ENCODE measurements around the gene EXOC4.
A peak's percentile ranks its signal among the peaks of the same experiment; 100 is the strongest.
"Not testable (repeated sequence)": the region's sequence is repeated elsewhere in the genome, so short reads cannot be mapped to it uniquely, and the experiment has no call there.

The EXOC4 gene

DNA sequence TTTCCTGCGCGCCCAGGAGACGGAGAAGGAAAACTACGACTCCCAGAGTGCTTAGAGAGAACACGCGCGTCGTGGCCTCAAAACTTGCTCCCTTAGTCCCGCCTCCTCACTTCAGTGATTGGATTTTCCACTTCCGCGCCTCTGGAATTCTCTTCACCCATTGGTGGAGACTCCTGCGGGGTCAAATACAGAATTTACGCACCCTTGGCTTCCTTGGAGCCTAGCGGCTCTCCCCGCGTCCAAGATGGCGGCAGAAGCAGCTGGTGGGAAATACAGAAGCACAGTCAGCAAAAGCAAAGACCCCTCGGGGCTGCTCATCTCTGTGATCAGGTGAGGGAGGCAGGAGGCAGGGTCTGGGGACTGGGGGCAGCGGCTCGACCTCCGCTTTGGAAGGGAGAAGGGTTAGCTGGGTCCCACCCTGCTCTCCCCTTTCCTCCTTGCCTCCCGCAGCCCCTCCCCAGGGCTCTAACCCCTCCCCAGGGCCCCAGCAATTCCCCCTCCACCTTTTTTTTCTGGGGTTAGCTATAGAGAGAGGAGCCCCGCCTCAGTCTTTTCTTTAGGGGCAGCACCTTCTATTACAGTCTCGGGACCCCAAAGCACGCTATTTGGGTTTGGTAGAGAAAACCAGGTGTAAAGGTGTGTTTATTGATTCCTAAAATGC is at the start of gene EXOC4:
Gene EXOC4, plus strand, starts transcription at position 221 of the 661 bp plus-strand sequence.
- DNase-seq: peak; percentile 17 to 98 (median 92)

DNA sequence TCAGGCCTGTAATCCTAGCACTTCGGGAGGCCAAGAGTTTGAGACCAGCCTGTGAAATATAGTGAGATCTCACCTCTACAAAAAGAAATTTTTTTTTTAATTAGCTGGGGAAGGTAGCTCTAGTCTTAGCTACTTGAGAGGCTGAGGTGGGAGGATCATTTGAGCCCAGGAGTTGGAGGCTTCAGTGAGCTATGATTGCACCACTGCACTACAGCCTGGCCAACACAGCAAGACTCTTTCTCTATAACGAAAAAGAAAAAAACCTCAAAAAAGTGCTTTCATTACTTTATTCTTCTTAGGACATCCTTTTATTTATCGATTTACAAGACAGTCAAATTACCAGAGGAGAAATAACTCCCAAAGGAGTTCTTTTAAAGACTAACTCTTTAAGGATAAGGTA is 49.4 kb upstream of the EXOC4 start:
- DNase-seq: no peak

DNA sequence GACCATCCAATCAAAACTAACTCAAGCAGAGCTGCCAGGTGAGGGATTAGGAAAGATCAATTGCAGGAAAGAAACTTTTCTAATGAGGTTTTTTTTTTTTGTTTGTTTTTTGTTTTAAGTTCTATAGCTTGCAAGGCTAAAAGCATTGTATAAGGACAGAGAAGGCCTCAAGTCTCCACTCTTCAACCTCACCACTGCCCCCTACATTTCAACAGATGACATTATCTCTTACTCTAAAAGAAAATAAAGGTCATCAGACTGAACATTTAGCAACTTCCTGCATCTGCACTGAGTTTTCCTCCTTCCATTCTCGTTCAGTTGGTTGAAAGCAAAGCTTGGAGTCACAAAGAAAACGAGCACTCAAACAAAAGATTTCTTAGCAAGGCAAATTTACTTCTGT is 45.2 kb upstream of the EXOC4 start:
- DNase-seq: no peak

DNA sequence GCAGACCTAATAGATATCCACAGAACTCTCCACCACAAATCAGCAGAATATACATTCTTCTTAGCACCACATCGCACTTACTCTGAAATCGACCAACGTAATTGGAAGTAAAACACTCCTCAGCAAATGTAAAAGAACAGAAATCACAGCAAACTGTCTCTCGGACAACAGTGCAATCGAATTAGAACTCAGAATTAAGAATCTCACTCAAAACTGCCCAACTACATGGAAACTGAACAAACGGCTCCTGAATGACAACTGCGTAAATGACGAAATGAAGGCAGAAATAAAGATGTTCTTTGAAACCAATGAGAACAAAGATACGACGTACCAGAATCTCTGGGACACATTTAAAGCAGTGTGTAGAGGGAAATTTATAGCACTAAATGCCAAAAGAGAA is 42.1 kb upstream of the EXOC4 start:
- not testable (repeated sequence) for DNase-seq

DNA sequence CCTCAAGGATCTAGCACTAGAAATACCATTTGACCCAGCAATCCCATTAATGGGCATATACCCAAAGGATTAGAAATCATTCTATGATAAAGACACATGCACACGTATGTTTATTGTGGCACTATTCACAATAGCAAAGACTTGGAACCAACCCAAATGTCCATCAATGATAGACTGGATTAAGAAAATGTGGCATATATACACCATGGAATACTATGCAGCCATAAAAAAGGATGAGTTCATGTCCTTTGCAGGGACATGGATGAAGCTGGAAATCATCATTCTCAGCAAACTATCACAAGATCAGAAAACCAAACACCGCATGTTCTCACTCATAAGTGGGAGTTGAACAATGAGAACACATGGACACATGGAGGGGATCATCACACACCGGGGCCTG is 39.1 kb upstream of the EXOC4 start:
- DNase-seq: not testable (repeated sequence)

DNA sequence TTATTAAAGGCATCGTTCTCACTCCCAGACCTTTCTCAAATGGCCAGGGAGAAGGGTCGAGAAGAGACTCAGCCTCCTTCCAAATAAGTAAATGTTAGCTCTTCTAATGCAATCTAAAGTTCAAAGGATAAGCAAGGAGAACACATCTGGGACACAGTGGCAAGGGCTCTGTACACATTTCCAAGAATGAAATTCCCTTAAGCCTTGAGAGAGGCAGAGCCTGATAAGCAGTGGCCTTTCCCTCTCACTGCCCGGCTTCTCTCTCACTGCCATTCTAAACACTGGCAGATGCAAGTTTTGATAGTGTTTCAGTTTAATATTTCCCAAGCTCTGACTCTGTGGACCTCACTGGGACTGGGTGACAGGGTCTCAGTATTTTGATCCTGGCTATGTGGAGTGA is 35.1 kb upstream of the EXOC4 start:
- no peak for DNase-seq

DNA sequence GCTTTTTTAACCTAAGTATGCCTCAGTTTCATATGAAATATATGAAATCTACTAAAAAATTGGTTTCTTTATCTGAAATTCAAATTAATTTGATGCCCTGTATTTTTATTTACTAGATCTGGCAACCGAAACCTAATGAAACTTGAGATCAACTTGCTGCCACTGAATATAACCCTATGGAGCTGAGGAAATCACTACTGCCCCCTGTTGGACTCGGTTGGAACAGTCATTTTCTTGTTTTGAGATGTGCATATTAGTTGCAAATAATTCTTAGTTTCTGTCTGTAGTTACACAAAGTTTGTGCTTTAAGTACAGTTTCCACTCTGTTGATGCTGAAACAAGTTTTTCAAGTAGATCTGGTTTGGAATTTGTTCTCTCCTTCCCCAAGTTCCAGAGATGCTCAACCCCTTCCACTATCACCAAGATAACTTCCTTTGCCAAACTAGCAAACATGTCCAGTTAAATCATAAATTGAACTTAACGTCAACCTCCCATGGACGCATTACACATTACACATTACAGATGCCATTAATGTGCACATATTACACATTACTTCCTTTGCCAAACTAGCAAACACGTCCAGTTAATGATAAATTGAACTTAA is 22.2 kb upstream of the EXOC4 start:
- peak in 21 of 58 donors; percentile 0 to 46 (median 6) for DNase-seq

DNA sequence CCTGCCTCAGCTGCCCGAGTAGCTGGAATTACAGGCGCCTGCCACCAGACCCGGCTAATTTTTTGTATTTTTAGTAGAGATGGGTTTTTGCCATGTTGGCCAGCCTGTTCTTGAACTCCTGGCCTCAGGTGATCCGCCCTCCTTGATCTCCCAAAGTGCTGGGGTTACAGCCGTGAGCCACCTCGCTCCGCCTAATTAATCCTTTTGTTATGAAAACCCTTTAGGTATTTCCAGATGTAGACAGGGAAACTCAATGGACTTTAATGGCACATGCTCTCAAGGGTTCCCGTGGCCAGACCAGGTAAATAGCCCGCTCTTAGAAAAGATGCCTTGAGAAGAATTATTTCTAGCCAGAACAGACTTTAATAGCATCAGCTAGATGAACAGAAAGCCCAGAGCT is 19.7 kb upstream of the EXOC4 start:
- DNase-seq: no peak

DNA sequence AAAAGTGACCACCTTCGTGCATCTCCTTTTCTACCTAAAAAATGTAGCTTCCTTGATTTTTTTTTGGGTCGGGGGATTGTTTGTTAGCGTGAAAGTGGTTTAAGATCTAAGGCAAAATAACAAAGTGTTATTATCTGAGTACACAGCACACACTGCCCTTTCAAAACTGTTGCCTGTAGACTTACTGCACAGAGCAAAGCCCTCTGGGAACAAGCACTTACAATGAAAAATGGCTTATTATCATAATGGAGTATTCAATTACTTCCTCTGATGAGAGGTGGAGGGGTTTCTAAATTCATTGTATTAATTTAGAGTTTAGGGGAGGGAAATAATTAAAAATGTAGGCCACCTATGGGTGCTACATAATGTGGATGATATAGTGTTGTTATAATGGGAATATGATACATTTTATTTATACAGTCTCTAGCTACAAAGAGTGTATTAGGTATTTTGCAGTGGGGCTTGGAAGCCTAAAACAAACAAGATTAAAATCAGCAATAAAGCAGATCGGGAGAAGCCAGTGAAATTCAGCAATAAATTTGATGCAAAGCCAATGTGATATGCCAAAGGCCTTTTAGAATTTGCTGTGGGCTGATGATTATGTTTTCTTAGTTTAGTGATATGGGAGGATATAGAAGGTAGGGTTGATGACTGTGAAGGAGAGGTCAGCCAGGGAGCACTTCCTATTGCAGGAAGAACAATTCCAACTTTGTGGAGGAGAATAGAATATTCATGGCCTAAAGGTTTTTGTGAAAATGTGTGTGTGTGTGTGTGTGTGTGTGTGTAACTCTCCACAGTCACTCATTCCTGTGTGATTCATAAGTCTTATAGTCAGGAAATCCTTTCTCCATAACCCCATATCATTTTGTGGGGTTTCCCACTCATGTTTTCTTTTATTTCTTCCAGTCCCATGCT is 17.7 kb upstream of the EXOC4 start:
- no peak for DNase-seq

DNA sequence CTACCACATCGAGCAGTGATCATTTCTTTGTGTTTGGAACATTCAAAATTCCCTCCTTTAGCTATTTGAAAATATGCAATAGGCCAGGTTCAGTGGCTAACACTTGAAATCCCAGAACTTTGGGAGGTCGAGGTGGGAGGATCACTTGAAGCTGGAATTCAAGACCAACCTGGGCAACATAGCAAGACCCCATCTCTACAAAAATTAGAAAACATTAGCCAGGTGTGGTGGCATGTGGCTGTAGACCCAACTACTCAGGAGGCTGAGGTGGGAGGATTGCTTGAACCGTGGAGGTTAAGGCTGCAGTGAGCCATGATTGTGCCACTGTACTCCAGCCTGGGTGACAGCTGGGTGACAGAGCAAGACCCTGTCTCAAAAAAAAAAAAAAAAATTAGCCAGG is 15.3 kb upstream of the EXOC4 start:
- DNase-seq: no peak

DNA sequence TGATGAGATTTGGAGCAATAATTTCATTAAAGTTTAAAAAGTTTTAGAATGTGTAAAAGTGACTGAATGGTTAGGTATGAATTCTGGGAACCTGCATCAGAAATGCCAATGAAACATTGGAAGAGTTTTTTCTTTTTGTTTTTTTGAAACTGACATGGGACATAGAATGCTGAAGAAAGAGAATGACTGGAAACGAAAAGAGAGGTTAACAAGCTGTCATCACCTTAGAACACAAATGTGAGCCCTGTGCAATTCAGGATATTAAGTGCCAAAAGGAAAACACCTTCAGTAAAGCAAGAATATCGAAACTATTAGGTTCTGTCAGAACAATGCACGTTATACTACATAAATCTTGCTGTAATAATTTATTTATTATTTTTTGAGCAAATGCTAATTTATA is 12.6 kb upstream of the EXOC4 start:
- DNase-seq: no peak

DNA sequence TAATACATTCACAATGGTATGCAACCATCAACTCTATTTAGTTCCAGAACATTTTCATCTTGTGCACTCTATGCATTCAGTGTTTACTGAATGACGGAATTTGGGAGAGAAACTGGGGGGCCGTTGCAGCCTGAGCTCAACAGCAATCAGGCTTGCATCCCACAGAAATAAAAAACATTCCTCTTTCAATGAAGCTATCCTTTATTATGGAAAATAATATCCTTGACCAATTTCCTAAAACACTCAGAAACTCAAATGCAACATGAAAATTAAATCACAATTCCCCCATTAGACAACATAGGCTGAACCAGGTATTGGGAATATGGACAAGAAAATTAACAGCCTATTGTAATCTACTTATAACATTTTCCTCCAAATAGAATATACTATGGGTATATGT is 6.3 kb upstream of the EXOC4 start:
- no peak for DNase-seq

DNA sequence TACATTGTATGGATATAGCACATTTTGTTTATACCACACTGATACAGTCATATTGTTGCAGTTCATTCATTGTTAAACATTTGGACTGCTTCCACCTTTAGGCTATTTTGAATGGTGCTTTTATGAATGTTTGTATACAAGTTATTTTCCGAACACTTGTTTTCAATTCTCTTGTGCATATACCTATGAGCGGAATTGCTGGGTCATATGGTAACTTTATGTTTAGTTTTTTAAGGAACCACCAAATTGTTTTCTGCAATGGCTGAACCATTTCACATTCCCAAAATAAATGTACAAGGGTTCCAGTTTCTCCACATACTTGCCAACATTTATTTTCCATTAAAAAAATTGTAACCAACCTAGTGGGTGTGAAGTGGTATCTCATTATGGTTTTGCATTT is 4.0 kb upstream of the EXOC4 start:
- no peak for DNase-seq

DNA sequence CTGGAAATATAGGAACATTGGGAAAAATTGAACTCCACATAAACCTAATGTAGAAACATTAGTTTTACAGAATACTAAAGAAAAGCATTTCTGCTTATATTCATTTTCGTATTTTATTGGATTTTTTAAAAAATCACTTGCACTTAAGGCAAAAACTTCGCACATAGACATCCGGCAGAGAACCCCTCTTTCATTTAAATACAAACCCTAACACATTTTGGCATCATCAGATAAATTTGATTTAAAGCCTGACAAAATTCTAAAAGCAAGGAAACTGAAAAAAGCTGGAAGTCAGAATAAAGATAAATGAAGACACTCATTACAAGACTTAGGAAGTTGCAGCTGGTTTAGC is 396 bp upstream of the EXOC4 start:
- no peak for DNase-seq

DNA sequence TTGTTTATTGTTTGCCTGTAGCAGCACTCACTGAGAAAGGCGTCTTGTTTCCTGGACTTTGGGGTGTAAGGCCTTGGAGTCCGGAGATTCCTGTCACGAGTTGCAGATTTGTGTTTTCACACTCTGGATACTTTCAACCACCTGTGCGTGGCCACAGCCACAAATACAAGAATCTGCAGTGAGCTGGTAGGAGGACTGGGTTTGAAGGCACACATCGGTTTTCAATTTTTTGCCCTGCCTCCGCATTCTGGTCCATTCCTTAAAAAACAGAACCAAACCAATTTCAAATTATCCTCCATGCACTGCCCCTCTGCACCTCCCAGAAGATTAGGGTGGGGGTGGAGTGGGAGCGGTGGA is 619 bp downstream of the EXOC4 start:
- DNase-seq: peak in 7 of 58 donors; percentile 0 to 13 (median 5)

DNA sequence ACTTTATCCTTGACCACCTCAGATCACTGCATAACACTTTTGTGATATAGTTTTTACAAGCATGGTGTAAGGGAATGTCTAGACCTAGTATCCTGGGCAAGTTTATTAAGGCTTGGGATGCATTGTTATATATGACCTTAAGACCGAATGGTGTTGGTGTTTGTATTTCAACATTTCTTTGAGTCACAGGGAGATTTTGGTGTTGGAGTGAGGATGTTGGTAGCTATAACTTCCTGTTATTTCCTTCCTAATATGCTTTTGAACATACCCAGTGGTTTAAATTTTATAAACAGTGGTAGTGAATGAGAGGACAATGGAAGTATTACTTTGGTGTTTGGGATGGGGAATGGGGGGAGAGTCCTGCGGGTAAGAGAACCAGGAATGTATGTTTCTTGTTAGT is 2.6 kb downstream of the EXOC4 start:
- no peak for DNase-seq

DNA sequence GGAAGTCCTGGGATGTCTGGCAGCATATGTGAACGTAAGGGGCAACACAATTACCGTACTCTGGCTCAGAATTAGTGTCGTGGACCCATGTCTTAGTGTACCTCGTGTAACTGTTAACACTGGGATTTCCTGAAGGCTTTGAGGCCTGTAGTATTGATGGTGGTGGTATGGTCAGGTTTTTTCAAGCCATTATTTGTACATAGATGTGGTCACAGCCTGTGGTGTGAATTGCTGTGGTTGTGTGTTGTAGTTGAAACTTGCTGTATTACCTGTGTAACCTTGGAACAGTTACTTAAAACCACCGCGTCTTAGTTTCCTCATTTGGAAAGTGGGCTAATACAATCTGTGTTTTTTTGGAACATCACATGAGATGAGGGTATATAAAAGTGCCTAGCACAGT is 5.3 kb downstream of the EXOC4 start:
- no peak for DNase-seq

DNA sequence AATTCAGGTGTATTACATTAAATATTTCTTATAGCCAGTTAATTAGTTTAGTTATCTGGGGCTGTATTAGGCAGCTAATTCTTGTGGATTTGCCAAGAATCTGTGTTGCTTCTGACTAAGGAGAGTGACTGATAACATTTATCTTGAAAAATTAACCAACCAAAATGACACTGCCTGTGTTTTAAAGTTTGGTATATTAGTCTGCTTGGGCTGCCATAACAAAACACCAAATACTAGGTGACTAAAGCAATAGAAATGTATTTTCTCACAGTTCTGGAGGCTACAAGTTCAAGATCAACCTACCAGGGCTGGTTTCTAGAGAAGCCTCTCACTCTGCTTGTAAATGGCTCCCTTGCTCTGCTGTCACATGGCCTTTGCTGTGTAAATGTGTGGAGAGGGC is 12.9 kb downstream of the EXOC4 start:
- DNase-seq: no peak

DNA sequence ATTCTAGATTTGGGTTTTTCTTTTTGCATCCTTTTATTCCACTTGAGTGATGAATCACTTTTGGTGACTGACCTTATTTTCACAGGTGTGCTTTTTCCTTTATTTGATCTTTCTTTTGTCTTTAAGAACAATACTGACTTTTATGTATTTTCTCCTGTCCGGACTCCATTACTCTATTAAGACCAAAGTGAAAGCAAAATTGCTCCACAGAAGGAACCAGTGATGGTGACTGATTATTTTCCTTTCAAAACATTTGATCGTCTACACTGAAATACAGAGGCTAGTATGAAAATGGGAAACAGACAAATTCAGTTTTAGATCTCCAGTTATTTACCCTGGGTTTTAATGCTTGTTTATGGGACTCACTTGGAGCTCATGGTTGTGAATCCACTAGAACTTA is 15.5 kb downstream of the EXOC4 start:
- DNase-seq: no peak

DNA sequence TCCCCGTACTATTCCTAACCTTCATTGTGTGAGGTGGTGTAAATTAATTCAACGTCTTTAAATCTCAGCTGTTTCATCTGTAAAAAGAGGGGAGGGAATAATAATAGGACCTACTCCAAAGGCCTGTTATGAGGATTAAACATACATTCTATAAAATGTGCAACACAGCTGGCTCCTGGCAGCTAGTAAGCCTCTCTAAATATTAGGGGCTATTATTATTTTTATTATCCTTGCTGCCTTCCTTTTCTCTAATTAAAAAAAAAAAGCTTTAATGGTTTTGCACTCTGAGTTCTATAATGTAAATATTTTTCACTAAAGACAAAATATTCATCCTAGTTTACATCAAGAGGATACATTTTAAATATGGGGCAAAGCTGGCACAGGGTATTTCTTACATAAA is 19.5 kb downstream of the EXOC4 start:
- DNase-seq: no peak

DNA sequence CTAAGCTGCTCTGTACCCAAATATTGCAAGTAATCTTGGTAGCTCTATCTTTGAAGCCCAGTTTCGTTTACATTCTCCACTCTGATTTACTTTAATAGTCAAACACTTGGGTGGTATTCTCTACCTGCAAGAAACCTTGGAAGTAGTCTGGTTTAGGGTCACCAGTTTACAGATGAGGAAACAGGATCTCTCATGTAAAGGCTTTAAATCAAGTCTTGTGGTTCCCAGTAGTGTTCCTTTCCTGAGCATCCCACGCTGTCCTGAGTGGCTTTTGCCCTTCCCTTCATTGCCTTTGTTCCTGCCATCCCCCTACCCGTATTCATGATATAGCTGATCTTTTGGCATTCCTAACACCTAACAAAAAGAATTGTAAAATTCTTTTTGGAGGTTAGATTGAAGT is 20.3 kb downstream of the EXOC4 start:
- no peak for DNase-seq

DNA sequence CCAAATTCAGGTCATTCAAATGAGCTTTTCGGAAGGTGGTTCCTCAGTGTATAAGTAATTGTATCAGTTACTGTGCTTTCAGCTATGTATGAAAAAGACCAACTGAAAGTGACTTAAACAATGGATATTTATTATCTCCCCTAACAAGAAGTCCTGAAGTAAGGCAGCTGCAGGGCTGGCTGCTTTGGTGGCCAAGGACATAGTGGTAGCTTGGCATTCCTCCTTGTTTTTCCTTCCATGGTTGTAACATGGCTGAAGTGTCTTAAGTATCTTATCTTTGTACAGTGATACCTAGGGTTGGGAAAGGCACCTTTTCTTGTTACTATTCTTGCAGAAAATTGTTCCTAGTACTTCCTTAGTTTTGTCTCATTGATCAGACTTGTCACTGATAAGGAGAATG is 21.4 kb downstream of the EXOC4 start:
- DNase-seq: no peak

DNA sequence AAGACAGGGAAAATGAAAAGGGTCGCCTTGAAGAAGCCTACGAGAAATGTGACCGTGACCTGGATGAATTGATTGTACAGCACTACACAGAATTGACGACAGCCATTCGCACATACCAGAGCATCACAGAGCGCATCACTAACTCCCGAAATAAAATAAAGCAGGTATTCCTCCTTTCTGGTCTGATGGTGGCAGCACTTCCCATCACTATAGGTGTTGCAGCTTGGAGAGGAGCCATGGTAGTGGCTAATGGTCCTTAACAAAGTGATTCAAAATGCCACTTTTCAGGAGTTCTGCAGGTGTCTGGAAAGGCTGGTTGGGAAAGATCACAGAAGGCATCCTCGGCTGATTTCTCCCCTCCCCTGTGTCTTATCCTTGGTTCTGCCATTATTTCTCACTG is 22.1 kb downstream of the EXOC4 start:
- DNase-seq: no peak
